Measurements from ENCODE around the gene TRAPPC3L. TPM values are rescaled to one million over a fixed set of nuclear protein-coding genes. Genes with fewer than 3 reads are reported as not detected.

TRAPPC3L gene
- total and polyA plus RNA-seq, 2 of the 13 experiments (the other 11 are each of a cell fraction or from before 2014, with no cell fraction given), result not detected

DNA sequence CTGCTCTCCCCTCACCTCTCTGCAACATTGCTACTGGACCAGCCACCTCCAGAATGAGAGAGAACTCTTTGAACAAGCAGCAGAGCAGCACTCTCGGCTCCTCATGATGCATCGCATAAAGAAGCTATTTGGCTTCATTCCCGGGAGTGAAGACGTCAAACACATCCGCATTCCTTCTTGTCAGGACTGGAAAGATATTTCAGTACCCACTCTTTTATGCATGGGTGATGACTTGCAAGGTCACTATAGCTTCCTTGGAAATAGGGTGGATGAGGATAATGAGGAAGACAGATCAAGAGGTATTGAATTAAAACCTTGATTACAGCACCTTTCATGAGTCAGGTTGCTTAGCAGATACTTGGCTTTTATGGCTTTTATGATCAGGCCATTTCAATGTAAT, 12.4 kb upstream of the TRAPPC3L start (continued):
- TF ChIP-seq, protein P1, sequence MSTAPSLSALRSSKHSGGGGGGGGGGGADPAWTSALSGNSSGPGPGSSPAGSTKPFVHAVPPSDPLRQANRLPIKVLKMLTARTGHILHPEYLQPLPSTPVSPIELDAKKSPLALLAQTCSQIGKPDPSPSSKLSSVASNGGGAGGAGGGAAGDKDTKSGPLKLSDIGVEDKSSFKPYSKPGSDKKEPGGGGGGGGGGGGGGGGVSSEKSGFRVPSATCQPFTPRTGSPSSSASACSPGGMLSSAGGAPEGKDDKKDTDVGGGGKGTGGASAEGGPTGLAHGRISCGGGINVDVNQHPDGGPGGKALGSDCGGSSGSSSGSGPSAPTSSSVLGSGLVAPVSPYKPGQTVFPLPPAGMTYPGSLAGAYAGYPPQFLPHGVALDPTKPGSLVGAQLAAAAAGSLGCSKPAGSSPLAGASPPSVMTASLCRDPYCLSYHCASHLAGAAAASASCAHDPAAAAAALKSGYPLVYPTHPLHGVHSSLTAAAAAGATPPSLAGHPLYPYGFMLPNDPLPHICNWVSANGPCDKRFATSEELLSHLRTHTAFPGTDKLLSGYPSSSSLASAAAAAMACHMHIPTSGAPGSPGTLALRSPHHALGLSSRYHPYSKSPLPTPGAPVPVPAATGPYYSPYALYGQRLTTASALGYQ (CRISPR knock-in tag; IDR thresholded peaks at IDR 0.05), result no peak
- TF ChIP-seq, protein P2, sequence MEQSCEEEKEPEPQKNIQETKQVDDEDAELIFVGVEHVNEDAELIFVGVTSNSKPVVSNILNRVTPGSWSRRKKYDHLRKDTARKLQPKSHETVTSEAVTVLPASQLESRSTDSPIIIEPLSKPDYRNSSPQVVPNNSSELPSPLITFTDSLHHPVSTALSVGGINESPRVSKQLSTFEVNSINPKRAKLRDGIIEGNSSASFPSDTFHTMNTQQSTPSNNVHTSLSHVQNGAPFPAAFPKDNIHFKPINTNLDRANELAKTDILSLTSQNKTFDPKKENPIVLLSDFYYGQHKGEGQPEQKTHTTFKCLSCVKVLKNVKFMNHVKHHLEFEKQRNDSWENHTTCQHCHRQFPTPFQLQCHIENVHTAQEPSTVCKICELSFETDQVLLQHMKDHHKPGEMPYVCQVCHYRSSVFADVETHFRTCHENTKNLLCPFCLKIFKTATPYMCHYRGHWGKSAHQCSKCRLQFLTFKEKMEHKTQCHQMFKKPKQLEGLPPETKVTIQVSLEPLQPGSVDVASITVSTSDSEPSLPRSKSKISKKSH (CRISPR knock-in tag; IDR thresholded peaks at IDR 0.05; ENCODE audit: borderline replicate concordance), result no peak

DNA sequence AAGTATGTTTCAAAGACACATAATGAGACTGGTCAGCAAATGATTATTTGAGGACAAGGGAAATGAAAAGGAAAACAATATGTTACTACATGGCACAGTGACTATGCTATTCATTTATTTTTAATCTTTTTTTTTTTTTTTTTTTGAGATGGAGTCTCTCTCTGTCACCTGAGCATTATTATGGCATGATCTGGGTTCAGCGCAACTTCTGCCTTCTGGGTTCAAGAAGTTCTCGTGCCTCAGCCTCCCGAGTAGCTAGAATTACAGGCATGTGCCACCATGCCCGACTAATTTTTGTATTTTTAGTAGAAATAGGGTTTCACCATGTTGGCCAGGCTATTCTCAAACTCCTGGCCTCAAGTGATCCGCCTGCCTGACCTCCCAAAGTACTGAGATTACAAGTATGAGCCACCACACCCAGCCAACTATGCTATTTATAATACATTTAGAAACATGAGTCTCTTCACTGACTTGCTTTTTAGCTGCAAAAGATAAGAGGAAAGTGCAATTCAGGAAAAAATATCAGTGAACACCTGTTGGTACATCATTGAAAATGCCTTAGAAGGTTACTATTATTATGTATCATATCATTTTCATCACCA, 11.4 kb upstream of the TRAPPC3L start:
- FAIRE-seq, result no peak
- intact Hi-C loops (cut with micrococcal nuclease; ENCODE audit: unreplicated experiment), result no loop called here

More for the DNA sequence above, 11.4 kb upstream of the TRAPPC3L start:
- ChIA-PET CTCF (ENCODE audit: low intra/inter-chr PET ratio, low total read pairs) (no interaction called here), POLR2A (no interaction called here)
- no peak overlapping the region for H3K9ac ChIP-seq (ENCODE audit: insufficient read depth, low read depth, low read length)
- H2AFZ ChIP-seq (ENCODE audit: low read length), result no peak overlapping the region
- no peak overlapping the region for H3K4me2 ChIP-seq (ENCODE audit: low read depth, low read length)
- H3K27ac ChIP-seq (ENCODE audit: extremely low read length, insufficient read depth, low read length), result no peak overlapping the region
- no peaks in the 10 kb centered on the region for H4K20me1 ChIP-seq (ENCODE audit: insufficient read depth, low read length)
- ATAC-seq (no peak), DNase-seq (ENCODE audit: low spot score) (no peak)
- no peaks in the 10 kb centered on the region for H3K9me3 ChIP-seq (ENCODE audit: low read length)
- in situ Hi-C loops (cut with HindIII; ENCODE audit: extremely low pct_ligation_motif_present, low pct_unique_long_range_greater_than_20kb), result no loop called here
- peaks cover 5% of the 10 kb centered on the region for H3K4me1 ChIP-seq (ENCODE audit: insufficient read depth, low read length)
- H3K79me2 ChIP-seq (ENCODE audit: insufficient read depth, low read length), result no peaks in the 10 kb centered on the region
- H3K36me3 ChIP-seq (replicated peaks in 1 of 2; ENCODE audit: control insufficient read depth in 1 of 2, insufficient read depth in 2 of 2, low read length in 2 of 2), result no peaks in the 10 kb centered on the region
- WGBS (ENCODE audit: low lambda C conversion rate), result 25% methylated on average over 5 of the region's 5 CpGs
- no peak overlapping the region for H3K4me3 ChIP-seq (replicated peaks in 1 of 3; ENCODE audit: insufficient read depth in 1 of 3, low read depth in 2 of 3, low read length in 3 of 3)
- TF ChIP-seq CENPT (CRISPR knock-in tag; IDR thresholded peaks at IDR 0.05; ENCODE audit: low read depth), result no peak
- BruUV-seq (replicated peaks), result no TSS peak
- H3K27me3 ChIP-seq (ENCODE audit: control insufficient read depth in 1 of 2, insufficient read depth in 2 of 2, low read length in 2 of 2), result peaks cover 0 to 5% of the 10 kb centered on the region in 2 experiments; a peak in 3 of 5 replicates

Measured in HepG2 (cell line).